Stimulated activated CD4-positive, alpha-beta T cell treated with anti-CD3 and anti-CD28 coated beads, Interleukin-15, amount 100 ng/mL, for 48 hours (primary cell): ENCODE data around the gene SAA4.
"Not testable (repeated sequence)": the region's sequence is repeated elsewhere in the genome, so short reads cannot be mapped to it uniquely, and the experiment has no call there.

Experiments used
- DNase-seq, 2 donors: peaks; one replicate each; pipeline ENCODE4 v3.0.0-alpha.2; 2020; ENCODE audit warnings: low read depth in 2 of 2

SAA4 gene, protein sequence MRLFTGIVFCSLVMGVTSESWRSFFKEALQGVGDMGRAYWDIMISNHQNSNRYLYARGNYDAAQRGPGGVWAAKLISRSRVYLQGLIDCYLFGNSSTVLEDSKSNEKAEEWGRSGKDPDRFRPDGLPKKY

DNA sequence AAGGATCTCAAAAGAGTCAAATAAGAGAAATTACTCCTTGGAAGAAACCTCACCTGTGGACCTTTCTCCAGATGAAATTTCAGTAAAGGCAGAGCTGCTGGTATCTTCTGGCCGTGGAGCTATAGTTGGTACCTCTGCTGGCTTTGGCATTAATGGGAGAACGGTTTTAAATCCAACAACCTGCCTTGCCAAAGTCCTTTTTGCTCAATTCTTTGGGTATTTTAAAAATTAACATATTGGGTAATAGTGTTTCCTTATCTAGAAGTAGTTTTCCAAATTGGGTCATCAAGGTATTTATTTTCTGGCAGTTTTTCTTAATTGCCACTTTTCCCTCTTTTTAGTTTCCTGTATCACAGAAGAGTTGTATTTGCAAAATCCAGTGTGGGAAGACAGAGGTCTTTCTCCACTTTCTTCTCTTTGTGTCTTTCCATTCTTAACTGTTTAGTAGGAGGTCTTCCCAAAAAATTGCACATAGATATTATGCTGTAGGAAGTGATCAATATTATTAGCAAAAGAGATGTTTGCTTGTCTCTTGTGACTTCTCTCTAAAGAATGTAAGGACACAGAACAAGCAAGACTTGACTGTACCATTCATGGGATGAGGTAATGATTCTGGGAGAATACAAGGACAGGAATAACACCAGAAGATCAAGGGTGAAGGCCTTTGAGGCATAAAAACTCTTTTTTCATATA lies at the start of gene SAA4:
Gene SAA4, minus strand, starts transcription at position 139 of the 693 bp plus-strand sequence. CDS start 876 bp downstream, outside the sequence.
- DNase-seq = no peak

DNA sequence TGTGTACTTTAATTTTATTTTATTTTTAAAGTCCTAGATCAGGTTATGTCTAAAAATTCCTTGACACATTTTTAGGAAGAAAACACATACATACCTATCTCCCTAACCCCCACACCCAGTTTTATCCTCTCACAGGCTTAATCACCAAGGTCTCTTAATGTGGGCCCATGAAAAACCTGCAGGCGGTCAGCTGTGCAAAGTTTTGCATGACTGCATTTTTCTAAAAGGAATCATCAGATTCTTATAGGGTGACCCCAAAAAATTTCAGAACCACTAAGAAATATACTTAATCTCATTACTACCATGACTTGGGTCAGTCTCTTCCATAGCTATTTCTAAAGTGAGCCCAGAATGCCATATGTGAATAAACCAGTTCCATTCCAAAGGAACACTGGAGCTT lies 49.2 kb upstream of the SAA4 start:
- no peak for DNase-seq

DNA sequence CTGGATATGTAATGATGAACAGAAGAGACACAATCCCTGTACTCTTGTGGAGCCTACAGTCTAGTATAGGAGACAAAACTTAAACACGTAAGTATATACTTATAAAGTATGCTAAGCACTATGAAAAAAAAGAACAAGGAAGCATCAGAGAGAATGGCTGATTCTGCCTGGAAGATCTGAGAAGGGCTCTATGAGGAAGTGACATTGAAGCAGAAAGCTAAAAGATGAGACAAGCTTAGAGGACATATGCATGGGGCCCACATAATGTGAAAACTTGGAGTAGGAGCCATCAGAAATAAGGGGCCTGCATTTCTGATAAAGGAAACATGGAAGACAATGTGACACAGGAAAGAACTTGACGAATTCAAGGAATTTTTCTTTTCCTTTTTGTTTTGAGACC lies 46.0 kb upstream of the SAA4 start:
- DNase-seq = no peak

DNA sequence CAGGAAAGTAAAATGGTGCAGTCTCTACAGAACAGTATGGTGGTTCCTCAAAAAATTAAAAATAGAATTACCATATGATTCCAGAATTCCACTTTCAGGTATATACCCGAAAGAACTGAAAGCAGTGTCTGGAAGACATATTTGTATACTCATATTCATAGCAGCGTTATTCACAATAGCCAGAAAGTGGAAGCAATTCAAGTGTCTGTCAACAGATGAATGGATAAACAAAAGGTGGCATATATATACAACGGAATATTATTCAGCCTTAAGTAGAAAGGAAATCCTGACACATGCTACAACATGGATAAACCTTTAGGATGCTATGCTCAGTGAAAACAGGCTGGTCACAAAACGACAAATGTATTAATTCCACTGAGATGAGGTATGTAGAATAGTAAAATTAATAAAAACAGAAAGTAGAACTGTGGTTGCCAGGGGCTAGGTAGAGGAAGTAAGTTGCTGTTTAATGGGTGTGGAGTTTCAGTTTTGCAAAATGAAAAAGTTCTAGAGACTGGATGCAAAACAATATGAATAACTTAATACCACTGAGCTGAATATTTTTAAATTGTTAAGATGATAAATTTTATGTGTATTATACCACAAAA lies 43.9 kb upstream of the SAA4 start:
- DNase-seq = no peak

DNA sequence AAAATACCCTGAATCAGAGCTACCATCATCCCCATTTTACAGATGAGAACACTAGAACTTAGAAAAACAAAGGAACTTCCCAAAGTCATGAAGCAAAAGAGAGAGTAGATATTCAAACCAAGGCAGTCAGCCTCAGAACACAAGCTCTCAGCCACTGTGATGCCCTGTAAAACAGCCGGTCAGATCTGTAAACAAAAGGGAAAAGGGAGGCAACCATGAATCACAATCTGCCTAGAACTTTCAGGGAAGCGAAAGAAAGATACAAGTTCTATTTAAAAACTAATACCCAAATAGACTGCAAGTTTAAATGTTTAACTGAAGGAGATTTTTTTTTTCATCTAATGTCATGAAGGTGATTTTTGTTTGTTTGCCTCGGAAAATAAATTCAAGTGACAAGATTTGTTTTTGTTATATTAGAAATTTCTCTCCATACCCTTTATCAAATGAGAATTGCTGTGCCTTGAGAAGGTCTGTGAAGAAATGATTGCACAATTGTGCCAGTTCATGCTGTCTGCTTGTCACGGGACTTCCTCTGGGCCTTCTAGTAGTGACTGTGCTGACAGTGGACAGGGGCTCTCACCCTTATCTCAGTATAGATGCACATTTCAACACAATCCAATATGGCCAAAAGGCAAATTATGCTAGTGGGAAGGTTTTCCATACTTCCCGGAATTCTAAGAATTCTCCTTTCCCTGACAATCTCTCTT lies 41.1 kb upstream of the SAA4 start:
- no peak for DNase-seq

DNA sequence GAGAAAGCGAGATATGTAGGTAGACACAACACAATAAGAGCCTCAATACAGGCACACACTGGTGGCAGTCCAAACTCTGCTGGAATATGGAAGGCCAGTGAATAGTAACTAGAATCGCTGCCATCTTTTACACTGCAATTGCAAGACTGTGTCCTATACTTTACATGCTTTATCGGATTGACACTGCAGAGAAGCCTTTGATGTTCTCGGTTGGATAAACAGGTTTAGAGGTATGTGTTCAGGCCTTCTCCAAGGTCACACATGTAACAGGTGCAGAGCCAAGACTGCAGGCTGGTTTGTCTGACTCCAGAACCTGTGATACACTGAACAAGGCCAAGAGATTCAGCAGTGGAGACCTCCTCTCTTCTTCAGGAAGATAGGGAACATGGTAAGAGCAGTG lies 34.6 kb upstream of the SAA4 start:
- DNase-seq = no peak

DNA sequence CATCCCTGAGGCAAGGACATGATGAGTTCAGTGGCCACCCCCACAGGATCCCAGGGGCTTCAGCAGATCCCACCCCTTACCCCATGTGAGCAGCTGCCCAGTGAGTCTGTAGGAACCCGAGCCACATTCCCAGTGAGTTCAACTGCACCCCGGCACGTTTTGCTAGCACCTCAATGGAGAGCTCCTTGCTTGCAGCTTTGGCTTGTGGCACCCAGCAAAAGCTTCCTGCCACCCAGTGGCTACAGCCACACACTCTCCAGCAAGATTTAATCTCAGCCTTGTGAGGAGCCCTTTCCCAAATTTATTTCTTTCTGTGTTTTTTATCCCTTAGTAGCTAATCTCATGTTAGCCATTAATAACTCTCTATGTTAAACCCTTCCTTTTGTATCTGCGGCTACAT lies 33.5 kb upstream of the SAA4 start:
- no peak for DNase-seq

DNA sequence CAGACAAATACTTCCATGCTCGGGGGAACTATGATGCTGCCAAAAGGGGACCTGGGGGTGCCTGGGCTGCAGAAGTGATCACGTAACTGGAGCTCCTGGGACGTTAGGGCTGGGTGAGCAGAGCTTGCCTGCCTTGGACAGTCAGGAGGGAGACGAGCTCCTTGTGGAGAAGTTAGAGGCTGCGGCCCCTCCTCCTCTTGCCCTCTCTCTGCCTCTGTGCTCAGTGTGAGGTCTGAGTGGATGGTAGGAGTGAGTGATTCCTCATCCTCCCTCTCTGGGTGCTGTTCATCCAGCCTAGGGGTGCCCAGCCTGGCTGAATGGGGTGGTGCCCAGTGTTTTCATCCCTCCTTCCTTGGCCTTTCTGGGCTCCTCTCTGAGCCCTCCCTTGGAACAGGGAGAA lies 32.6 kb upstream of the SAA4 start:
- not testable (repeated sequence) for DNase-seq

DNA sequence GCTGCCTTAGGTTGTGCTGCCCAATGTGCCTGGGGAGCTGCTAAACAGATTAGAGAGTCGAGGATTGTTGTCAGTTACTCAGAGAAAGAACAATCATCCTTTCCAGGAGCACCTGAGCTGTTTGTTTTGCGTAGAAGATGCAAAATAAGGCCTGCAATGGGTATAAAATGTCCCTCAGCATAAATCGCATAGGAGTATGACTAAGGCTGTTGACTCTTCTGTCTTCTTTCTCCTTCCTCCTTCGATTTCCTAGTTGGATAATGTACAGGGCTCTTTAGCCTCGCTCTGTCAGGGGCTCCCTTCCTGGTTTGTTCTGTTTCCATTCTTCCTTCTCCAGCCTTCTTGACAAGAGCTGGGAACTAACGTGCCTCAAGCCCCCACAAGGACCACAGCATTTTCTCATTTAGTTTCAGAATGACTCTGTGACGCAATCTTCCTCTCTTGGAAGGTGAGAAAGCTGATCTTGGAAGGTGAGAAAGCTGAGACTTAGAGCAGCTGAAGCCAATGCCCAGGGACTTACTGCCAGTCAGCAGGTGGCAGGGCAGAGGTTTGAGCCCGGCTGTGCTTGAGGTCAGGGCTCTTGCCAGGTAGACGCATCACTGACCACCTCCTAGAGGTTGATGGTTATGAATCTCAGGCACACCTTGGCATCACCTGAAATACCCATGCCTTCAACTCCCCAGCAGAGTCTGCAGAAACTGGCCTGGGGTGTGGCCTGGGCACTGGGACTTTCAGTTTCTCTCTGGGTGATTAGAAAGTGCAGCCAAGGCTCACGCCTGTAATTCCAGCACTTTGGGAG lies 30.9 kb upstream of the SAA4 start:
- DNase-seq = not testable (repeated sequence)

DNA sequence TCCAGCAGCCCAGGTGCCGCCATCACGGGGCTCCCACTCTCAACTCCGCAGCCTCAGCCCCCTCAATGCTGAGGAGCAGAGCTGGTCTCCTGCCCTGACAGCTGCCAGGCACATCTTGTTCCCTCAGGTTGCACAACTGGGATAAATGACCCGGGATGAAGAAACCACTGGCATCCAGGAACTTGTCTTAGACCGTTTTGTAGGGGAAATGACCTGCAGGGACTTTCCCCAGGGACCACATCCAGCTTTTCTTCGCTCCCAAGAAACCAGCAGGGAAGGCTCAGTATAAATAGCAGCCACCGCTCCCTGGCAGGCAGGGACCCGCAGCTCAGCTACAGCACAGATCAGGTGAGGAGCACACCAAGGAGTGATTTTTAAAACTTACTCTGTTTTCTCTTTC lies 29.3 kb upstream of the SAA4 start, which contains the start of gene SAA1:
Gene SAA1, plus strand, starts transcription at position 316 of the 400 bp plus-strand sequence. CDS start 624 bp downstream, outside the sequence.
- no peak for DNase-seq

DNA sequence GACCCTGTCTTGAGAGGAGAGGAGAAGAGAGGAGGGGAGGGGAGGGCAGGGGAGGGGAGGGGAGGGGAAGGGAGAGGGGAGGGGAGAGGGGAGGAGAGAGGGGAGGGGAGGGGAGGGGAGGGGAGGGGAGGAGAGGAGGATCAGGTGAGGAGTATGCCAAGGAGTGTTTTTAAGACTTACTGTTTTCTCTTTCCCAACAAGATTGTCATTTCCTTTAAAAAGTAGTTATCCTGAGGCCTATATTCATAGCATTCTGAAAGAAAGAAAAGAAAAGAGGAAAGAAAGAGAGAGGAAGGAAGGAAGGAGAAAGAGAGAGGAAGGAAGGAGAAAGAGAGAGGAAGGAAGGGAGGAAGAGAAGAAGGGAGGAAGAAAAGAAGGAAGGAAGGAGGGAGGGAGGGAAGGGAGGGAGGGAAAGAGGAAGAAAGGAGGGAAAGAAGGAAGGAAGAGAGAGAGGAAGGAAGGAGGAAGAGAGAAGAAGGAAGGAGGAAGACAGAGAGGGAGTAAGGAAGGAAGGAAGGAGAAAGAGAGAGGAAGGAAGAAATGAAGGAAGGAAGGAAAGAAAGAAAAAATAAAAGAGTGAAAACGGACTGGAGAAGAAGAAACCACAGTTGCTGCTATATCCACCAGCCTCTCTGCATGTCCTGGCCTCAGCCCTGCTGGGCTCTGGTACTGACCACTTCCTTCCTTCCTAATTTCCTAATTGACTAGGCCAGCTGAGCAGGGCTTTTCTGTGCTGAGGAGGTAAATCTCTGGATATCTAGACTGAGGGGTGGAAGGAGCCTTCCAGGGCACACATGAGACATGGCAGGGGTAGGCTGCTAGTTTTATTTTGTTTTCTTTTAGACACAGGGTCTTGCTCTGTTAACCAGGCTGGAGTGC lies 28.3 kb upstream of the SAA4 start:
- DNase-seq = no peak

DNA sequence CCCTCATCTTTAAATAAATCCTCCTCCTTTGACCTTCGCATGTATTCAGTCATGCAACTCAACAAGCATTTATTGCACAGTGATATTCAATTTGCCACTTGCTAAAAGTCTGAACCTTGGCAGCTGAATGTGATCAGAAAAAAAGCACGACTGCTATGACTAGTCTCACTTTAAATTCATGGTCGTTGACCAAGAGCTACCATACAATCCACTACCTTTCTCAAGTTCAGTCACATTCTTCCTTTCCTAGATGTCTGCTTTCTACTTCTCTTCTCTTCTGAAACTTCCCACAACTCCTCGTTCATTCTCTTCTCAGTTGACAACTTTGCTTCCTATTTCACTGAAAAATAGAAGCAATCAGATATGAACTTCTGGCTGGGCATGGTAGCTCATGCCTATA lies 27.4 kb upstream of the SAA4 start:
- DNase-seq = no peak

DNA sequence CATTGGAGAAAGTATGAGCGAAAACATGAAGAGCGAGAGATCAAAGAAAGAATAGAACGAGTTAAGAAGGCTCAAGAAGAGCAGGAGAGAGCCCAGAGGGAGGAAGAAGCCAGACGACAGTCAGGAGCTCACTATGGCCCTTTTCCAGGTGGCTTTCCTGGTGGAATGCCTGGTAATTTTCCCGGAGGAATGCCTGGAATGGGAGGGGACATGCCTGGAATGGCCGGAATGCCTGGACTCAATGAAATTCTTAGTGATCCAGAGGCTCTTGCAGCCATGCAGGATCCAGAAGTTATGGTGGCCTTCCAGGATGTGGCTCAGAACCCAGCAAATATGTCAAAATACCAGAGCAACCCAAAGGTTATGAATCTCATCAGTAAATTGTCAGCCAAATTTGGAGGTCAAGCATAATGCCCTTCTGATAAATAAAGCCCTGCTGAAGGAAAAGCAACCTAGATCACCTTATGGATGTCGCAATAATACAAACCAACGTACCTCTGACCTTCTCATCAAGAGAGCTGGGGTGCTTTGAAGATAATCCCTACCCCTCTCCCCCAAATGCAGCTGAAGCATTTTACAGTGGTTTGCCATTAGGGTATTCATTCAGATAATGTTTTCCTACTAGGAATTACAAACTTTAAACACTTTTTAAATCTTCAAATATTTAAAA lies 26.2 kb upstream of the SAA4 start:
- DNase-seq = not testable (repeated sequence)

DNA sequence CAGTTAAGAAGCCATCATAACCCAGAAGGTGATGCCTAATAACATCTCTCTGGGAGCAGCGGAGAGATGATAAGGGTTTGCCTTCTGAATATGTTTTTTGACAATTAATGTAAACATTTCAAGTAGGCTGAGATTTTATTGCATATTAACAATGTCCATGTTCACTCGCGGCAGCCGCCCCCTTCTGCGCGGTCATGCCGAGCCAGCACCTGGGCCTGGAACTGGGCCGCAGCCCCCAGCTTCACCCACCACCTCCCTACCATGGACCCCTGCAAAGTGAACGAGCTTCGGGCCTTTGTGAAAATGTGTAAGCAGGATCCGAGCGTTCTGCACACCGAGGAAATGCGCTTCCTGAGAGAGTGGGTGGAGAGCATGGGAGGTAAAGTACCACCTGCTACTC lies 25.1 kb upstream of the SAA4 start:
- no peak for DNase-seq

DNA sequence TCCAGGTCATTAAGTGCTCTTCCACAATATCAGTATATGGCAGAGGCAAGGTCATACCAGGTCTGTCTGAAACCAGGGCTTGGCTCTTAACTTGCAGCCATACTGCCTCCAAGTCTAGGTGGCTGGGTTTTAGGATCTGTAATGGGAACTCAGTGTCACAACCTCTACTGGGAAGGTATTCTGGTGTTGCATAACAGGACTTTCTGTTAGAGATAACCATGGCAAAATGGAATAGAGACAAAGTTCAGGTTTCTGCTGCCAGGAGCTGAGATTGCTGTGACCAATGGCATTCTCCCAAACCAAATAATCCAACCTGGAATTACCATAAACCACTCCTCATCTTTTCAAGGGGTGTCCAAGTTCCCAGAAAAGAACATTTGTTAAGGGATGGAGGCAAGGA lies 22.7 kb upstream of the SAA4 start:
- no peak for DNase-seq

DNA sequence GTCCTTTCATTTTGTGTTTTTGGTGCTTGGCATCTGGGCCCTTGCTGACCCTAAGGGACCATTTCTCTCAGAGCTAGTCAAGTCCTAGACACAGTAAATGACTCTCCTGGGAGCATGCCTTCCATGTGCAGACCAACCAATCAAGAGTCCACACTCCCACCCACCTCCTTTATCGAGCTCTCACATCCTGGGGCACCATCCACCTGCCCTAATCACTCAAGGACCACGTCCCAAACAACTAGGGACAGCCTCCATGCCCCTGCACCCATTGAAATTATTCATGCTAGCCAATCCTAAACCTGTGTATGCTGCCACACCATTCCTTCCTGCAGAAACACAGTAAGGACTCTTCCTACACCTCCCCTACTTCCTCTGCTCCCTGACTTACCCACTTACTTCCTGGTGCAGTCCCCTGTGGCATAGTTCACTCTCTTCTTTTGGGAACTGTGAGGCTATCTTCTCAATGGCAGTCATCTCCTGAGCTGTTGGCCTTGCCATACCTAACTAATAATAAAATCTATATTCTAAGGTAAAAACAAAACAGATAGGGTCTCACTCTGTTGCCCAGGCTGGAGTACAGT lies 18.3 kb upstream of the SAA4 start:
- no peak for DNase-seq

DNA sequence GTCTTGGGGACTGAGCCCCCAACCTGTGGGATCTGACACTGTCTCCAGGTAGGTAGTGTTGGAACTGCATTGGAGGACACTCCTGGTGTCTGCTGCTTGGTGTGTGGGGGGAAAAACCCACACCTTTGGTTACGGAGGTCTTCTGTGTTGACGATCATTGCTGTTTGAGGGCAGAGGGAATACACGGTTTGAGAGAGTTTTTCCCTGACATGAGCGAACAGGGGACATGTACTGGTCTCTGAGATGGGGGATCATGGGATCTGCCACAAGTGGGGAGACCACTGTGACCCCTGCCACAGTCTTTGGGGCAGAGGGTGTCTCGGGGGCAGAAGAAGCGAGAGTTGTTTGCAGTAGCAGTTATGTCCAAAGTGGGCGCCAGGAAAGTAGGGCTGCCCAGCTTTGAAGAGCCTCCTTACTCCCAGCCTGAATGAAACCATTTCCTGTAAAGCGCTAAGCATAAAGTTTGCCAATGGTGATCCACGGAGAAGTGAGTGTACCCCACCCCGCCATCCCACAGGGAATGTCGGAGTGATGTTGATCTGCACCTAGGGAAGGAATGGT lies 17.3 kb upstream of the SAA4 start:
- no peak for DNase-seq

DNA sequence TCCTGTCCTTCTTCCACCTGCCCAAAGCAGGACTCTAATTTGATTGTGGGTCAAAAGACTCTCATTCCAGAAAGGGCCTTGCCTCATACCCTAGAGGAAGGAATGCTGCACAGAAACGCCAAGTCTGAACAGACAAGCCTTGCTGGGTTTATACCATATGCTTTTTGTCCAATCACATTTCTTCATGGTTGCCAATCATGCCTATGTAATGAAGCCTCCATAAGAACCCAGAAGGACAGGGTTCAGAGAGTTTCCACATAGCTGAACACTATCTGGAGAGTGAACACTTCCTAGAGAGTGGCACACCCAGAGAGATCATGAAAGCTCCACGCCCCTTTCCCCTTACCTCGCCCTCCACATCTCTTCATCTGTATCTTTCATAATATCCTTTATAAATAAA lies 16.6 kb upstream of the SAA4 start:
- no peak for DNase-seq

DNA sequence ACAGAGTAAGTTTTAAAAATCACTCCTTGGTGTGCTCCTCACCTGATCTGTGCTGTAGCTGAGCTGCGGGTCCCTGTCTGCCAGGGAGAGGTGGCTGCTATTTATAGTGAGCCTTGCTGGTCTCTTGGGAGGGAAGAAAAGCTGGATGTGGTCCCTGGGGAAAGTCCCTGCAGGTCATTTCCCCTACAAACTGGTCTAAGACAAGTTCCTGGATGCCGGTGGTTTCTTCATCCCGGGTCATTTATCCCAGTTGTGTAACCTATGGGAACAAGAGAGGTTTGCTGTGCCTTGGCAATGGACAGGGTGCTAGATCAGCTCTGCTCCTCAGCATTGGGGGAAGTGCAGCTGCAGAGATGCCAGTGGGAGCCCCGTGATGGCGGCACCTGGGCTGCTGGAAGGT lies 12.0 kb upstream of the SAA4 start, which contains the start of gene SAA2:
Gene SAA2, minus strand, starts transcription at position 108 of the 400 bp plus-strand sequence. CDS start 657 bp downstream, outside the sequence.
- DNase-seq = no peak
